H9 (cell line): ENCODE data around the gene NUP210L. TPM values are rescaled to one million over a fixed set of nuclear protein-coding genes. Genes with fewer than 3 reads are reported as not detected.

ENCODE experiments used
- DNase-seq: peaks from one replicate; pipeline ENCODE4 v3.0.0-alpha.2; 2017
- H2AFZ ChIP-seq: one replicate; pipeline ENCODE4 v1.6.1; 2013; ENCODE audit warnings: mild to moderate bottlenecking, low read length, control low read depth, moderate library complexity
- H2AK5ac ChIP-seq: 2 replicates; pipeline ENCODE4 v1.6.1; 2013; ENCODE audit warnings: low read length, control low read depth, mixed read lengths; ENCODE audit not compliant: insufficient read length
- H2BK120ac ChIP-seq: one replicate; pipeline ENCODE4 v1.6.1; 2013; ENCODE audit warnings: low read depth, mild to moderate bottlenecking, low read length, control low read depth, inconsistent platforms; ENCODE audit not compliant: poor library complexity, severe bottlenecking
- H2BK12ac ChIP-seq: 2 replicates; pipeline ENCODE4 v1.6.1; 2013; ENCODE audit warnings: low read length, control low read depth, mixed read lengths, low read depth; ENCODE audit not compliant: insufficient read length
- H2BK15ac ChIP-seq: 2 replicates; pipeline ENCODE4 v1.6.1; 2013; ENCODE audit warnings: low read depth, low read length, control low read depth
- H2BK20ac ChIP-seq: one replicate; pipeline ENCODE4 v1.6.1; 2013; ENCODE audit warnings: low read depth, mild to moderate bottlenecking, low read length, control low read depth, inconsistent platforms; ENCODE audit not compliant: poor library complexity, severe bottlenecking
- H2BK5ac ChIP-seq: 2 replicates; pipeline ENCODE4 v1.6.1; 2013; ENCODE audit warnings: low read length, control low read depth, mixed read lengths; ENCODE audit not compliant: insufficient read length
- H3K14ac ChIP-seq: 2 replicates; pipeline ENCODE4 v1.6.1; 2013; ENCODE audit warnings: low read length, control low read depth; ENCODE audit not compliant: insufficient read depth
- H3K18ac ChIP-seq: 2 replicates; pipeline ENCODE4 v1.6.1; 2013; ENCODE audit warnings: low read depth, mild to moderate bottlenecking, mixed read lengths, low read length, control low read depth; ENCODE audit not compliant: insufficient read length
- H3K23ac ChIP-seq: 2 replicates; pipeline ENCODE4 v1.6.1; 2013; ENCODE audit warnings: low read length, control low read depth, mixed read lengths, low read depth; ENCODE audit not compliant: insufficient read length
- H3K23me2 ChIP-seq: 2 replicates; pipeline ENCODE4 v1.6.1; 2013; ENCODE audit warnings: low read depth, mild to moderate bottlenecking, mixed read lengths, low read length, control low read depth; ENCODE audit not compliant: insufficient read length, poor library complexity, severe bottlenecking
- H3K27ac ChIP-seq: 2 replicates; pipeline ENCODE4 v1.5.1; 2013; ENCODE audit warnings: low read length, control low read depth, mixed read lengths, low read depth; ENCODE audit not compliant: insufficient read length
- H3K27me3 ChIP-seq: 2 replicates; pipeline ENCODE4 v1.6.1; 2013; ENCODE audit warnings: low read length, control low read depth, inconsistent platforms; ENCODE audit not compliant: insufficient read depth
- H3K4ac ChIP-seq: 2 replicates; pipeline ENCODE4 v1.6.1; 2013; ENCODE audit warnings: low read depth, mild to moderate bottlenecking, control low read depth, inconsistent platforms, low read length, moderate library complexity
- H3K4me1 ChIP-seq: 2 replicates; pipeline ENCODE4 v1.6.1; 2013; ENCODE audit warnings: low read length, control low read depth, inconsistent platforms; ENCODE audit not compliant: insufficient read depth
- H3K4me2 ChIP-seq: 2 replicates; pipeline ENCODE4 v1.6.1; 2013; ENCODE audit warnings: low read length, control low read depth, mixed read lengths; ENCODE audit not compliant: insufficient read length, insufficient read depth
- H3K56ac ChIP-seq: 2 replicates; pipeline ENCODE4 v1.6.1; 2013; ENCODE audit warnings: low read depth, mild to moderate bottlenecking, mixed read lengths, low read length, control low read depth; ENCODE audit not compliant: insufficient read length
- H3K79me1 ChIP-seq: 2 replicates; pipeline ENCODE4 v1.6.1; 2013; ENCODE audit warnings: low read depth, mild to moderate bottlenecking, moderate library complexity, low read length, control low read depth, inconsistent platforms; ENCODE audit not compliant: insufficient read depth, poor library complexity, severe bottlenecking
- H3K79me2 ChIP-seq: 2 replicates; pipeline ENCODE4 v1.6.1; 2013; ENCODE audit warnings: low read length, control low read depth, inconsistent platforms; ENCODE audit not compliant: insufficient read depth
- H3K9ac ChIP-seq: 2 replicates; pipeline ENCODE4 v1.6.1; 2013; ENCODE audit warnings: low read length, control low read depth, mixed read lengths; ENCODE audit not compliant: insufficient read length; ENCODE audit errors: extremely low read depth
- H3K9me3 ChIP-seq: one replicate; pipeline ENCODE4 v1.6.1; 2013; ENCODE audit warnings: low read depth, low read length, inconsistent platforms; ENCODE audit not compliant: control insufficient read depth
- H3T11ph ChIP-seq: one replicate; pipeline ENCODE4 v1.6.1; 2013; ENCODE audit warnings: mild to moderate bottlenecking, low read length, control low read depth, inconsistent platforms
- H4K20me1 ChIP-seq: one replicate; pipeline ENCODE4 v1.6.1; 2013; ENCODE audit not compliant: control insufficient read depth, insufficient read length, insufficient read depth
- H4K5ac ChIP-seq: 2 replicates; pipeline ENCODE4 v1.6.1; 2013; ENCODE audit warnings: low read depth, mild to moderate bottlenecking, mixed read lengths, low read length, control low read depth; ENCODE audit not compliant: insufficient read length
- H4K8ac ChIP-seq: replicated peaks from 2 replicates; pipeline ENCODE4 v1.6.1; 2013; ENCODE audit warnings: low read length, control low read depth, mixed read lengths, low read depth; ENCODE audit not compliant: insufficient read length
- H4K91ac ChIP-seq: 2 replicates; pipeline ENCODE4 v1.6.1; 2013; ENCODE audit warnings: low read depth, mild to moderate bottlenecking, moderate library complexity, mixed read lengths, low read length, control low read depth; ENCODE audit not compliant: insufficient read length
- H3K27ac Mint-ChIP-seq, 3 experiments: 2 replicates in 2 of 3; 3 replicates in 1 of 3; pipeline ENCODE4 v1.8.0; 2020 to 2021; ENCODE audit warnings: mixed read lengths in 3 of 3, mild to moderate bottlenecking in 1 of 3, moderate library complexity in 1 of 3
- H3K27me3 Mint-ChIP-seq: 2 replicates; pipeline ENCODE4 v1.8.0; 2021; ENCODE audit warnings: low read depth, mild to moderate bottlenecking, moderate library complexity, mixed read lengths
- H3K36me3 Mint-ChIP-seq, 3 experiments: 2 replicates in 2 of 3; 3 replicates in 1 of 3; pipeline ENCODE4 v1.8.0; 2020 to 2021; ENCODE audit warnings: low read depth in 3 of 3, mixed read lengths in 3 of 3; ENCODE audit not compliant: insufficient read depth in 1 of 3
- H3K4me1 Mint-ChIP-seq, 2 experiments: 2 replicates each; pipeline ENCODE4 v1.8.0; 2020; ENCODE audit warnings: mixed read lengths in 2 of 2
- H3K4me3 Mint-ChIP-seq, 2 experiments: 2 replicates in 1 of 2; 3 replicates in 1 of 2; pipeline ENCODE4 v1.8.0; 2020 to 2021; ENCODE audit warnings: mild to moderate bottlenecking in 2 of 2, mixed read lengths in 2 of 2, moderate library complexity in 1 of 2
- H3K9me3 Mint-ChIP-seq, 2 experiments: 2 replicates in 1 of 2; 3 replicates in 1 of 2; pipeline ENCODE4 v1.8.0; 2020; ENCODE audit warnings: mild to moderate bottlenecking in 2 of 2, mixed read lengths in 2 of 2, moderate library complexity in 1 of 2
- total RNA-seq: library from RNA; stranded (reverse); gene quantifications from 2 replicates; pipeline ENCODE4 v1.2.1, GENCODE V29; 2021
- TF ChIP-seq, protein P1 (sequence below): fragments of 200-600 bp; sonication (generic); conservative IDR thresholded peaks from 3 replicates; pipeline ENCODE4 v1.8.0; 2021; ENCODE audit warnings: antibody characterized with exemption, mild to moderate bottlenecking

NUP210L gene
- total RNA-seq, 1 experiment from 2014 or later: 0.04 TPM

DNA sequence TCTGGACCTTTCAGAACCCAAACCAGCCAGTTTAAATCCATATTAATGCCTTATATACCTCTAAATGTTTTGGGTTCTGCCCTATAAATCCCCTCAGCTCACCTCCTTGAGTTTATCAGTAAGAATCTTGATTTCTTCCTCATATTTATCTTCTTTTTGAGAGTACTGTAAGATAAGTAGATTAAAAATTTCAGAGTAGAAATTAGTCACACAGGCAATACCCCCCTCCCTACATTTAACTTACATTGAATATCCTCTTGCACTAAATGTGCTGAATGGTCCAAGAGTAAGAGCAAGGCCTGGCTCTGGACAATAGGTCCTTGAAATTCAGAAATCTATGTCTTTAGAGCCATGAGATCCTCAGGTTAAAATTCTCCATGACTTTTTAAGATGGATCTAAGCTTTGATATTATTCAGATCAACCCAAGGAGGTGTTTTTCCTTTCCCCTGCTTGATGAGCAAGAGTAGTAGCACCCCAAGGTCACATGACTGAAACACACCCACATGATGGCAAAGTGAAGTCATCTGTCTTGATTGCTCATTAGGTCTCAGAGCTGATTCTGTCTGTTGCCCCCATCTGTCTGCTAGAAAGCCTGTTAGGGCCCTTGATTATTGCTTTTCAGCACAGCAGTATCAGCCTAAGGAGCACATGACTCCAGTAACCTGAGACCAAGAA, 15.8 kb upstream of the NUP210L start:
- no peak overlapping the region for H3K4me3 Mint-ChIP-seq
- Histone ChIP-seq H3K4me2 (no peak overlapping the region), H3K79me1 (peaks cover 2% of the 10 kb centered on the region), H2BK5ac (no peak overlapping the region), H4K5ac (no peak overlapping the region), H3K9me3 (no peaks in the 10 kb centered on the region), H3K4me1 (no peaks in the 10 kb centered on the region), H4K91ac (no peak overlapping the region), H3K4ac (no peak overlapping the region), H2AK5ac (no peak overlapping the region), H3K23ac (no peak overlapping the region), H2BK12ac (no peak overlapping the region), H2AFZ (no peak overlapping the region), H4K20me1 (no peaks in the 10 kb centered on the region), H2BK20ac (no peak overlapping the region), H3T11ph (no peak overlapping the region), H3K23me2 (no peaks in the 10 kb centered on the region), H2BK120ac (no peak overlapping the region), H3K27ac (no peak overlapping the region), H3K18ac (no peak overlapping the region), H3K14ac (no peak overlapping the region), H3K56ac (no peak overlapping the region), H3K9ac (no peak overlapping the region), H2BK15ac (no peak overlapping the region), H3K79me2 (peaks cover 5% of the 10 kb centered on the region; the same call in 1 of the 2 replicates), H3K27me3 (no peaks in the 10 kb centered on the region), H4K8ac (no peak overlapping the region)
- H3K27me3 Mint-ChIP-seq: no peaks in the 10 kb centered on the region
- no peaks in the 10 kb centered on the region for H3K9me3 Mint-ChIP-seq
- peaks cover 65 to 90% (median 79%) of the 10 kb centered on the region in 3 experiments; a peak in 6 of 7 replicates for H3K36me3 Mint-ChIP-seq
- H3K4me1 Mint-ChIP-seq: no peaks in the 10 kb centered on the region
- H3K27ac Mint-ChIP-seq: no peak overlapping the region
- DNase-seq: no peak
- TF ChIP-seq, protein P1, sequence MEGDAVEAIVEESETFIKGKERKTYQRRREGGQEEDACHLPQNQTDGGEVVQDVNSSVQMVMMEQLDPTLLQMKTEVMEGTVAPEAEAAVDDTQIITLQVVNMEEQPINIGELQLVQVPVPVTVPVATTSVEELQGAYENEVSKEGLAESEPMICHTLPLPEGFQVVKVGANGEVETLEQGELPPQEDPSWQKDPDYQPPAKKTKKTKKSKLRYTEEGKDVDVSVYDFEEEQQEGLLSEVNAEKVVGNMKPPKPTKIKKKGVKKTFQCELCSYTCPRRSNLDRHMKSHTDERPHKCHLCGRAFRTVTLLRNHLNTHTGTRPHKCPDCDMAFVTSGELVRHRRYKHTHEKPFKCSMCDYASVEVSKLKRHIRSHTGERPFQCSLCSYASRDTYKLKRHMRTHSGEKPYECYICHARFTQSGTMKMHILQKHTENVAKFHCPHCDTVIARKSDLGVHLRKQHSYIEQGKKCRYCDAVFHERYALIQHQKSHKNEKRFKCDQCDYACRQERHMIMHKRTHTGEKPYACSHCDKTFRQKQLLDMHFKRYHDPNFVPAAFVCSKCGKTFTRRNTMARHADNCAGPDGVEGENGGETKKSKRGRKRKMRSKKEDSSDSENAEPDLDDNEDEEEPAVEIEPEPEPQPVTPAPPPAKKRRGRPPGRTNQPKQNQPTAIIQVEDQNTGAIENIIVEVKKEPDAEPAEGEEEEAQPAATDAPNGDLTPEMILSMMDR: no peak
